ENCODE measurements around the gene BRINP1. TPM values are rescaled to one million over a fixed set of nuclear protein-coding genes. Genes with fewer than 3 reads are reported as not detected.

Gene BRINP1
- total RNA-seq, result 0.19 TPM in 1 of 2 replicates, not detected in the other

GRCh38 chr9:119368681-119369581 lies at the start of gene BRINP1:
Gene BRINP1 (minus strand): TSS chr9:119369435. CDS start chr9:119313355, 56,080 bp downstream.

